Activated CD8-positive, alpha-beta memory T cell treated with anti-CD3 and anti-CD28 coated beads for 36 hours (primary cell): ENCODE measurements around the gene ASIC2. TPM values are rescaled to one million over a fixed set of nuclear protein-coding genes. Genes with fewer than 3 reads are reported as not detected.

Experiments
- CTCF ChIA-PET: fragments of 350-600 bp; sonication (Branson Sonifier 250); formaldehyde crosslinking; loops from one replicate; lab custom pipeline; 2021; ENCODE audit warnings: antibody characterized with exemption; lab: Charles Lee
- POLR2A ChIA-PET: fragments of 350-600 bp; sonication (Branson Sonifier 250); formaldehyde crosslinking; loops from one replicate; lab custom pipeline; 2021; ENCODE audit warnings: antibody characterized with exemption; lab: Charles Lee
- total RNA-seq, 2 experiments: library from RNA; stranded (reverse); gene quantifications; one replicate each; pipeline ENCODE4 v1.2.3, GENCODE V29; 2021

Gene ASIC2
- total RNA-seq, 2 experiments from 2014 or later, result not detected

GRCh38 chr17:33291248-33292200 is 1.6 kb downstream of the ASIC2 start:
- ChIA-PET POLR2A (no interaction called here), CTCF (no interaction called here)

DNA sequence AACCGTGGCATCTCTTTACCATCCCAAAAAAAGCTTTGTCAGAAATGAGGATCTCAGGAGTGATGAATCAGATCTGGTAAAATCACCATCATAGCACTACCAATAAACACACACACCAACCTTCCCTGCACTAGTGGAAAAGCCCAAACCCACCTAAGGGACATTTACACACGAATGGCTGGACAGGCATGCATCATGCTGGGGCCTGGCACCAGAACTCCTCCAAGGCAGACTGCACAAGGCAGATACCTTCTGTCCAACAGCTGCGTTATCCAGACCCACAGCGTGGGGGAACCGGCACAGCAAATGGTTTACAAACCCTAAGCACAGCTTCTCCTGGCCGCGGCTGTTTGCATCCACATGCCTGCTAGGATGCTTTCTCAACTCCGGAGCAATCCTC is 2.8 kb downstream of the ASIC2 start:
- CTCF ChIA-PET, result interaction anchor here (1.3 kb wide), 1 partner anchor 10 kb away, joined by 3 read pairs; no protein-coding TSS in a partner anchor
- POLR2A ChIA-PET, result no interaction called here

- POLR2A ChIA-PET, result no interaction called here
- CTCF ChIA-PET, result interaction anchor here (0.7 kb wide), 1 partner anchor 36 kb away, joined by 3 read pairs; no protein-coding TSS in a partner anchor
Measured at GRCh38 chr17:33288954-33289353, 4.1 kb downstream of the ASIC2 start.

GRCh38 chr17:33287096-33287725 is 5.9 kb downstream of the ASIC2 start:
- CTCF ChIA-PET, result no interaction called here
- POLR2A ChIA-PET, result no interaction called here

- ChIA-PET POLR2A (no interaction called here), CTCF (no interaction called here)
Measured at GRCh38 chr17:33285413-33285812, 7.7 kb downstream of the ASIC2 start.

DNA sequence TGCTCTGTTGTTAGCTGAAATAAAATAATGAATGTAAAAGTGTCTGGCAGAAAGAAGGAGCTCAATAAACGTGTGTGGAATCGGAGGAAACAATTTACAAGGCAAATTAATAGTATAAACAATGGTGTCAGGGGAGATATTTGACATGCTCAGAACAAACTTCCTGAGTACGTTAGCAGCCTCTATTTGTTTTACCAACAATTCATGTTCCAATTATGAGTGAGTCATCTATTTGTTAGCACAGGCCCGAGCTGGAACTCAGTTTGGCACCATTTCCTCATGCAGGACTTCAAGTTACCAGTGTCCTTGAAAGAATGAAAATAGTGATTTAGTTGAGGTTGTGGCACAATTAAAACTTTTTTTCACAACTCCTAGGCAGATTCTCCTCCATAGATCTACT is 9.1 kb downstream of the ASIC2 start:
- POLR2A ChIA-PET, result no interaction called here
- CTCF ChIA-PET, result no interaction called here

DNA sequence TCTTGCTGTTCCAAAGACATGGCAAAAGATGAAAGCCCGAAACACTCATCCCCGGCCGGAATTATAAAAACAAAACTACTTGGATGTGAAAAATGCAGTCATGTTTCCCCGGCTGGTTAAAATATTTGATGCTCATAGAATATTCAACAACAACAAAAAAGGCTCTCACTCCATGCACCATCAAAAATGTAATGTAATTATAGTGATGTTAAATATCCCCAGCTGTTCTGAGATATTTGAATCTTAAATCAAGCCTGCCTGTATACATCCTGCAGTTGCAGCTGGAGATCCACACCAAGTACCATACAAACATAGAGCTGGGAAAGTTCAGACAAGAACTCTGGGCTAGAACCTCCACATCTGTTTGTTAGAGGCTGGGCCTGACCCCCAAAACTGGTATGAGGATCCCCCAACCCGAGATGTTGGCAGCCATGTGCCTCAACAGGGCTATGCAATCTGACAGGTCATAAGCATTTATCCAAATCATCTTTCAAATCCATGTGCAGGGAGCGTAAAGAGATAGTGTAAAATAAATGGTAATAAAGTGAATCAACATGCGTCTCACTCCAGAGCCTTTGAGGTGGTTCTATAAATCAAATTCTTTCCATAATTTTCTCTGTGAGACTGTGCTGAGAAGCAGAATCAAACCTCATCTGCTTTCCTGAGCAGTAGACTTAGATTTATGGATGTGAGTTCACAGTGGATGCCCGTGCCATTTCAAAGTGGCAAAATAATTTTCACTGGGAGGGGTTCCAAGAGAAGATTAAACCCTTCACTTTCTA is 12.7 kb downstream of the ASIC2 start:
- CTCF ChIA-PET, result interaction anchor here (1.4 kb wide), 1 partner anchor 10 kb away, joined by 3 read pairs; no protein-coding TSS in a partner anchor
- POLR2A ChIA-PET, result no interaction called here

DNA sequence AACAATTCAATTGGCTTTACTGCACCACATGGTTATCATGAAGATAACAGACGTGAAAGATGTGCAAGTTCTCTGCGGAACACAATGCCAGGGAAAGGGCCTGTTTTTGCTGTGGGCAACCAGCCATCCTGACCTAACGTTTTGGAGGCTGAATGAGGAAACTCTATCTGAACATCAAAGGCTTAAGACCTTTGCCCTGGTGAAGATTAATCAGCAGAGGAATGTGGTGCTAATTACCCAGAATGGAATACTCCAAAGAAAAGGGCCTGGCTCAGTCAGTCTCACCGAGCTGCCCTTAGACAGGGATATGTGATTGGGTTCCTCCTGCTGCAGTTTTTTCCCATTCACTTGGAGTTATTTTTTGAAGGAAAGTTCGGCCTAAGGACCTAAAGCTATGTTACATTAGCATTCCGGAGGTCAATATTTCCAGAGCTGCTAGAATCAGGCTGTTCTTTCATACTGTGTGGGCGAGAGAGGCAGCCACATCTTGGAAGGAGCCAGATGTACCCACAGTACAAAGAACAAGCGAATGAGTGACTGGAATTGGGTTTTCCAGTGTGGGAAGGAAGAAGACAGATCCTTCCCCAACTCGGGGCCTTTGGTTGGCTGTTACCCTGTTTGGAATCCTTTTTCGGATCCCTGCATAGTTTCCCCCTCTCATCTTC is 15.5 kb downstream of the ASIC2 start:
- CTCF ChIA-PET, result no interaction called here
- POLR2A ChIA-PET, result no interaction called here

DNA sequence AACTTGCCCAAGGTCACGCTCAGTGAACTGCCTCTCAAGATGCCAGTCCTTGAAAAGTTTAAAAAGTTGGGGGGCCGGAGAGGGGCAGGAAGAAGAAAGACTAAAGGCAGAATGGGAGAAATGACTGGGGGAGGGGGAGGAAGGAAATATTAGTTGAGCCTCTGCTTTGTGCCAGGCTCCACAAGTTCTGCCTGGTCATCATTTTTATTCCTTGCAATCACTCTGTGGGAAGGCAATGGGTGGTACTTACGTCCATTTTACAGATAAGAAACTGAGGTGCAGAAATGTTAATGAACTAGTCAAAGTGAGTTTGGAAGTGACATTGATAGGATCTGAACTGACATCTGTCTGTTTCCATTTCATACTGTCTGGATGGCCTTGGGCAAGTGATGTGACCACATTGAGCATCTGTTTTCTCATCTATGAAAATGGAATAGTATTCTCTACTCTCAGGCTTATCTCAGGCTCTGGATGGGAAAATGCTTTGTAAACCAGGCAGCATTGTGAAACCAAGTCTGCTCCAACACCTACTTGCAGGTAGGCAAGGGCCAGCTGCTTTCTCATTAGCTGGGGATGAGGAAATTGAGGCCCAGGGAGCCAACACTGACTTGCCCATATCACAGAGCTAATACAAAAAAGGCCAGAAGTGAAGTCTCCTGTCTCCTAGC is 19.2 kb downstream of the ASIC2 start:
- POLR2A ChIA-PET, result no interaction called here
- CTCF ChIA-PET, result no interaction called here

GRCh38 chr17:33273271-33273670 is 19.8 kb downstream of the ASIC2 start:
- ChIA-PET POLR2A (no interaction called here), CTCF (no interaction called here)

GRCh38 chr17:33272438-33272837 is 20.7 kb downstream of the ASIC2 start:
- POLR2A ChIA-PET, result no interaction called here
- CTCF ChIA-PET, result no interaction called here

GRCh38 chr17:33269337-33270060 is 23.6 kb downstream of the ASIC2 start:
- ChIA-PET CTCF (no interaction called here), POLR2A (no interaction called here)

GRCh38 chr17:33267851-33268548 is 25.1 kb downstream of the ASIC2 start:
- ChIA-PET POLR2A (no interaction called here), CTCF (no interaction called here)

DNA sequence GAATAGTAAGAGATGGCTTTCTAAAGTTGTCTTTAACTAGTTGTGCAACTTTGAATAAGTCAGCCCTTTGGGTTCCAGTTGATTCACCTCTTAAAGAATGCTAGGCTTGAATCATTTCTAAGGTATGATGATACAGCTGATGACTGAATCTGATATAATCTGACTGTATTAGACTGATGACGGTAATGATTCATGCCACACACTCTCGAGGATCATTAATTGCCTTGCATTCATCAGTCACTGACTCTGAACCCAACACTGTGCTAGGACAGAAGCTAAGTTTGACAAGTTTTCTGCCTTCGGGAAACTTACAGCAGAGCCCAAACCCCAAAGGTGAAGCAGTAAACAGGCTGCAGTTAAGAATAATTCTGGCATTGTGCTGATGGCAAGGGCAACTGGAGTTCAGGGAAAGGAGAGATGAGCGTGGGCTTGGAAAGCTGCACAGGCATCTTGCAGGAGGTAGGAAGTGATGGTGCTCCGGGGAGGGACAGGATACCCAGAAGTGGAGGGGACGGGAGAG is 25.8 kb downstream of the ASIC2 start:
- ChIA-PET CTCF (interaction anchor here (0.6 kb wide), 1 partner anchor 34 kb away, joined by 3 read pairs; no protein-coding TSS in a partner anchor), POLR2A (no interaction called here)

- CTCF ChIA-PET, result no interaction called here
- POLR2A ChIA-PET, result no interaction called here
Measured at GRCh38 chr17:33266611-33267010, 26.5 kb downstream of the ASIC2 start.

GRCh38 chr17:33266116-33266515 is 27.0 kb downstream of the ASIC2 start:
- CTCF ChIA-PET, result no interaction called here

DNA sequence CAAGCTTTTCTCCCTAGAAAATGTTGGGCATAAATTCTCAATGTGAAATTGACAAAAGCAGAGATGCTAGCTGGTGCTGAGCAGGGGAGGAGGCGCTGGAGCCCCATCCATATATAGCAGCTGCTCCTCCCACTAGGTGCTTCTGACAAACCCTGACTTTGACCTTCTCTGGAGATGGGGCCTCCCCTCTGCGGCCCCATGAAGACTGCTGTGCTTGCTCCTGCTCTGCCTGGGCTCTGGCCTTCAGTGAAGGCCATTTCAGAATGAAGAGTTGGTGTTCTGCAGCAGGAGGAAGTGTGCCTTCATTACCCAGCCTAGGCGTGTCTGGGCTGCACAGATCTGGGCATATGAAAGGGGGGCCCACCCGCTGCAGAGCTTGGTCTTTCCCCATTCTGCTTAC is 29.7 kb downstream of the ASIC2 start:
- POLR2A ChIA-PET, result no interaction called here
- CTCF ChIA-PET, result no interaction called here

More at GRCh38 chr17:33266116-33266515, 27.0 kb downstream of the ASIC2 start:
- POLR2A ChIA-PET, result no interaction called here
